Right renal cortex interstitium (tissue), 3 donors: Measurements from ENCODE around the gene COMMD1. TPM values are rescaled to one million over a fixed set of nuclear protein-coding genes. Genes with fewer than 3 reads are reported as not detected.
"Not testable (repeated sequence)": the region's sequence is repeated elsewhere in the genome, so short reads cannot be mapped to it uniquely, and the experiment has no call there.

Experiments used
- DNase-seq, 3 donors: peaks; one replicate each; pipeline ENCODE4 v3.0.0-alpha.2; 2013; ENCODE audit warnings: low read depth in 3 of 3, low spot score in 2 of 3
- polyA plus RNA-seq, 3 donors: library from polyadenylated mRNA; unstranded; fragments of 120-200 nt; gene quantifications; one replicate each; pipeline ENCODE4 v1.2.1, GENCODE V29; 2013; ENCODE audit not compliant: insufficient read length in 3 of 3

The COMMD1 gene
- polyA plus RNA-seq, 3 donors: 56.0 to 75.3 (median 73.6) TPM

- not testable (repeated sequence) for DNase-seq
Observed at GRCh38 chr2:62126239-62126638, 220.8 kb downstream of the COMMD1 start.

- no peak for DNase-seq
Observed at GRCh38 chr2:62133320-62133823, 227.9 kb downstream of the COMMD1 start.

GRCh38 chr2:62136956-62137830 lies 231.7 kb downstream of the COMMD1 start:
- DNase-seq: no peak

- no peak for DNase-seq
Observed at GRCh38 chr2:62140426-62141141, 235.1 kb downstream of the COMMD1 start.

- no peak for DNase-seq
Observed at GRCh38 chr2:62141142-62141740, 235.8 kb downstream of the COMMD1 start.

GRCh38 chr2:62142054-62142453 lies 236.6 kb downstream of the COMMD1 start:
- DNase-seq: no peak

GRCh38 chr2:62143696-62144095 lies 238.2 kb downstream of the COMMD1 start:
- no peak for DNase-seq

- no peak for DNase-seq
Observed at GRCh38 chr2:62144689-62145477, 239.4 kb downstream of the COMMD1 start.

- DNase-seq: no peak
Observed at GRCh38 chr2:62145478-62146100, 240.1 kb downstream of the COMMD1 start.

GRCh38 chr2:62146790-62147189 lies 241.3 kb downstream of the COMMD1 start:
- not testable (repeated sequence) for DNase-seq

- no peak for DNase-seq
Observed at GRCh38 chr2:62147610-62148301, 242.3 kb downstream of the COMMD1 start.

- no peak for DNase-seq
Observed at GRCh38 chr2:62149708-62150107, 244.2 kb downstream of the COMMD1 start.

GRCh38 chr2:62150597-62151305 lies 245.3 kb downstream of the COMMD1 start:
- DNase-seq: no peak

DNA sequence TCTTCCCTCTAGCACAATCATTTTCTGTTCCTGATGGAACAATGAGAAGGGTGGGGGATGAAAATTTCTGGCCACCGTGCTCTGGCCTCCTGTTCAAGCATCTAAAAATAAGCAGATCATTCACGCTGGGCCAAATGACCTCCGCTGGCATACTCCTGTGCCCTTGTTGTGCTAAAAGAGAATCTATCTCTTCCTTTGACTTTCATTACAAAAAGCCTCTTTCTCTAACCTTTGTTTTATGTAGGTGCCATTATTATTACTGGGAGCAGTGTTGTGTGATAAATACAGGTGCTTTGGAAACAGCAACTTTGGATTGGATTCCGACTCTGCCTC lies 245.8 kb downstream of the COMMD1 start:
- no peak for DNase-seq

- no peak for DNase-seq
Observed at GRCh38 chr2:62152000-62152399, 246.5 kb downstream of the COMMD1 start.

DNA sequence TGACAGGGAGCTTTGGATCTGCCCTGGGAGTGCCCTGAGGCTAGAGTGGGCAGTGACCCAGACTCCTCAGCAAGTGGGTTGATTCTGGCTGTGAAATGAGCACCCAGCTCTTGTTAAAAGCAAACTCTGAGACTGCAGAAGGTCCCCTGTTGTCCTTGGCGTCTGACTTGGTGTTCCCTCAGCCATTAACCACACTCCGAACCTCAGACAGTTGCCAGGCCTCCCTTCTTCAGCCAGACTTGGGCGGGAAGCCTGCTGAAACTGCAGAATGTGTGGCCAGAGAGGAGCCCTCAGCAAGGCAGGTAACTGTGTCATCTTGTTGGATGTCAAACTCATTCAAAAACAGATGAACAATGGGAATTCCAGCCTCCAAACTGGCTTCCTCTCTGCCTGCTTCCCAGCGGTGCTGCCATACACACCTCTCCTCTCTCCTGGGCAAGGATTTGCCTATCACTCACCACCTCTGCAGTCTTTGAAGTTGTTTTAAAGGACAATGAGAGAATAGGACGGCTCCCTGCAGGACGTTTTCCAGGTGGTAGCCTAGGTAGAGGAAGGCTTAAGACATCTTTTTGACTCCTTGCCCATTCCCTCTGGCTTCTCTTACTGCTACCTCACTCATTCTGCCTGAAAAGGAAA lies 251.5 kb downstream of the COMMD1 start:
- no peak for DNase-seq

DNA sequence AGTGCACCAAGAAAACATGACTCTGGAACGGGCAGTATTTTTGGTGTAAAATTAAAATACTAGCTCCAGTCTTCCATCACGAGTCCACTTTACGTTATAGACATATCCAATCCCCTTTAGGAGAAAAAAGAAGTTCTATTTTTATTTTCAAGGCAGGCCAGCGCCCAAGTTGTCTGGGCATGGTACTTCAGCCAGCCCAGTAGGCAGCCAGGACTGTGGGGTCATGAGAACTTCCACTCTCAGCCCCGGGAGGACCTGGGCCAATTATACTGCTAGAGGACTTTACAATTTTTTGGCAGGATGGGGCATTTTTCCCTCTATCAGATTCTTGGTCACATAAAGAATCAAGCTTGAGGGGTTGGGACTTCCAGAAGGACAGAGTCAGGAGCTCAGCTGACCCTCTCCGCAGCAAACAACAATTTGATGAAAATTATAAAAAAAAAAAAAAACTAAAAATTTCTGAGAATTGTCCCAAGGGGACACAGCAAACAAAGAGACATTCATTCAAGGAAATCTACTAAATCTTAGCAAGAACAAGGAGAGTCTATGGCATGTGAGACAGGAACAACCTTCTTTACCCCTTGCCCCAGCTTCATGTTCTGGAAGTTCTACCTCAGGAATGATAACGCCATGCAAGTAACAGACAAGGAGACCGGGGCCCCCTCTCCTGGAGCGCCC lies 253.1 kb downstream of the COMMD1 start:
- DNase-seq: no peak

DNA sequence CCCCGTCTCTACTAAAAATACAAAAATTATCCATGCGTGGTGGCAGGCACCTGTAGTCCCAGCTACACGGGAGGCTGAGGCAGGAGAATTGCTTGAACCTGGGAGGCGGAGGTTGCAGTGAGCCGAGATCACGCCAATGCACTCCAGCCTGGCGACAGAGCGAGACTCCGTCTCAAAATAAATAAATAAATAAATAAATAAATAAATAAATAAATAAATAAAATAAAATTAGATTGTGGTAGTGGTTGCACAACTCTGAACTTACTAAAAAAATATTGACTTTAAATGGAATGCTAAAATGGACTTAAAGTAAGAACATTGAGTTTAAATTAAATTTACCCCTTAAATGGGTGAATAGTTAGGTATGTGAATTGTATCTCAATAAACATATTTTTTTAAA lies 255.2 kb downstream of the COMMD1 start:
- not testable (repeated sequence) for DNase-seq
